Activated CD4-positive, CD25-positive, alpha-beta regulatory T cell treated with anti-CD3 and anti-CD28 coated beads, Interleukin-2, amount 50 U/mL, for 24 hours (primary cell): ENCODE data around the gene ZNF625.
"Not testable (repeated sequence)": the region's sequence is repeated elsewhere in the genome, so short reads cannot be mapped to it uniquely, and the experiment has no call there.

ENCODE experiments used
- ATAC-seq, 2 donors: fragments of 150-1000 bp; cut with Tn5 transposase; one replicate each; pipeline ENCODE4 v1.10.0; 2021; ENCODE audit warnings: mild to moderate bottlenecking in 1 of 2, moderate library complexity in 1 of 2

Gene ZNF625

DNA sequence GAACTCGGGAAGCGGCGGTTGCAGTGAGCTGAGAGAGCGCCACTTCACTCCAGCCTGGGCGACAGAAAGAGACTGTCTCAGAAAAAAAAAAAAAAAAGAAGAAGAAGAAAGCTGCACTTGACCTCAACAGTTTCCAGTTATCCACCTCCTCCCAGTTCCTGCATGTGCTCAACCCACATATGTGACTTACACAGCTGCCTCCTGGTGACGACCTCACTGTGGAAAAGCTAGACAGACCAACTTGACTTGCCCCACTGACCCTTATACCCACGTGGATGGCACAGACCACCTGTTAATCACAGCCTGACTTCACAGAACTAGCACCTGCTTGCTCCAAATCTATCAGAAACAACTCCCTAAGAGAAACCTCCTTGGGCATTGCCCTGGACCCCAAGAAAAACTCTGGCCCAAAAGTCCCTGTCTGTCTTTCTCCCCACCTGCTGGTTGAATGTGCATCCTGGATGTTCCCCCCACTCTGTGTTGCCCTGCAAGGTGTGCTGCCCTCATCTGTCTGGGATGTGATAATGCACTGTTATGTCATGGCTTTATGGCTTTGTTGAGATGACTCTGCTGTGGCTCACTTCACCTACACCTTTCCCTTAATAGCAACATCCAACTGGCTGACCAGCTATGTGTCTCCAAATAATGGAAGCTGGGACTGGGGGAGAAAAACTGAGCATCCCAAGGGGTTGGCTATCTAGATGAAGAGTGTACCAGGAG is 19.2 kb downstream of the ZNF625 start:
- peak in 1 of 2 donors; percentile 25 for ATAC-seq

GRCh38 chr19:12133069-12133468 is 23.5 kb downstream of the ZNF625 start:
- ATAC-seq = no peak

- ATAC-seq = no peak
Measured at GRCh38 chr19:12126707-12127106, 29.8 kb downstream of the ZNF625 start.

- ATAC-seq = no peak
Measured at GRCh38 chr19:12117201-12117970, 39.1 kb downstream of the ZNF625 start.

DNA sequence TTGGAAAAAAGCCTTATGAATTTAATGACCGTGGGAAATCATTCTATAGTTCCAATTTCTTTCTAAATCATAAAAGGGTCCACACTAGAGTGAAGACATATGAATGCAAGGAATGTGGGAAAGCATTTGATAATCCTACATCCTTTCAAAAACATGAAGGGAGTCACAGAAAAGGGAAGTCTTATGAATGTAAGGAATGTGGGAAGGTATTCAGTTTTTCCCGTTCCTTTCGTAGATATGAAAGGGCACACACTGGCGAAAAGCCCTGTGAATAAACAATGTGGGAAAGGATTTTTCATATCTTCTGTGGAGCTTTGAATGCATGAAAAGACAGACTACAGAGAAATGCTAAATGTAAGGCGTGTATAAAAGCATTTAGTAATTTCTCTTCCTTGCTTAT is 43.4 kb downstream of the ZNF625 start:
- ATAC-seq = no peak

- ATAC-seq = peak; percentile 38 to 74
Measured at GRCh38 chr19:12112701-12113100, 43.8 kb downstream of the ZNF625 start.

GRCh38 chr19:12111943-12112637 is 44.4 kb downstream of the ZNF625 start:
- ATAC-seq = no peak

- no peak for ATAC-seq
Measured at GRCh38 chr19:12111176-12111575, 45.4 kb downstream of the ZNF625 start.

DNA sequence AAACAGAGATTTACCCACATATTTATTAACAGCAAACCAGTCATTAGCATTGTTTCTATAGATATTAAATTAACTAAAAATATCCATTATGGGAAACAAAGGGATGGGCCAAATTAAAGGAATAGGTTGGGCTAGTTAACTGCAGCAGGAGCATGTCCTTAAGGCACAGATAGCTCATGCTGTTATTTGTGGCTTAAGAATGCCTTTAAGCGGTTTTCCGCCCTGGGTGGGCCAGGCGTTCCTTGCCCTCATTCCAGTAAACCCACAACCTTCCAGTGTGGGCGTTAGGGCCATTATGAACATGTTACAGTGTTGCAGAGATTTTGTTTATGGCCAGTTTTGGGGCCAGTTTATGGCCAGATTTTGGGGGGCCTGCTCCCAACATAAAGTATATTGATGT is 52.6 kb downstream of the ZNF625 start:
- not testable (repeated sequence) for ATAC-seq

DNA sequence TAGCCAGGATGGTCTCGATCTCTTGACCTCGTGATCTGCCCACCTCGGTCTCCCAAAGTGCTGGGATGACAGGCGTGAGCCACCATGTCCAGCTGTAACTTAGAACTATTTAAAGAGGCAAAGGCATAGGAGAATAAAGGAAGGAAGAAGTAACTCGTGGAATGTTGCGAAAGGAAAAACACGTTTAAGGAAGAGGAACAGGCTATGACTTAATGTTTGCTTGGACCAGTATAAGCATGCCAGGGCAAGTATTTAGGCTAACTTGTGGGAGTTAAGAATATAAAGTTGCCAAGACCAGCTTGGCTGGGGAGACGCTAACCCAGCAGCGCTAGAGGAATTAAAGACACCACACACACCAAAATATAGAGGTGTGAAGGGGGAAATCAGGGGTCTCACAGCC is 58.5 kb downstream of the ZNF625 start:
- no peak for ATAC-seq

DNA sequence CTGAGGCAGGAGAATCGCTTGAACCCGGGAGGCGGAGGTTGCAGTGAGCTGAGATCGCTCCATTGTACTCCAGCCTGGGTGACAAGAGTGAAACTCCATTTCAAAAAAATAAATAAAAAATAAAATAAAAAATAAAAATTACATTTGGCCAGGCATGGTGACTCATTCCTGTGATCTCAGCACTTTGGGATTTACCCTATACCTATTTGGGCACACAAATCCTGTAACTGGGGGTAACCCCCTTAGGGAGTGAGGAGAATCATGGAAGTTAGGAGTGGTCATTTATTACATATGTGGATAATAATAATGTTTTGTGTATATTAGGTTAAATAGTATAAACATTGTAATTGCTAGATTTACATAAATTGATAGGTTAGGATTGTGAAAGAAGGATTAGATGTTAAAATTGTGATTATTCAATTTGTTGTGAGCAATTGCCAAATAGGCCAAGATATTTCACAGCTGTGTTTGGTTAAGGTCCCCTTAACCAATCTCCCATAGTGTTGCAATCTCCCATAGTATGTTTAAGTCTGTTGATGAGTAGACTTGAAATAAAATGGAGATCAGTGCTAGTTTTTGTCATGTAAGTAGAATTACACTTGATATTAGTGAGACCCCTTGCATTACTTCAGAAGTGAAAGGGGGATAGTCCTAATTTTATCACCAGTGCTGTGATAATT is 61.3 kb downstream of the ZNF625 start:
- ATAC-seq = no peak
